ENCODE results near the gene RBM6.

DNA sequence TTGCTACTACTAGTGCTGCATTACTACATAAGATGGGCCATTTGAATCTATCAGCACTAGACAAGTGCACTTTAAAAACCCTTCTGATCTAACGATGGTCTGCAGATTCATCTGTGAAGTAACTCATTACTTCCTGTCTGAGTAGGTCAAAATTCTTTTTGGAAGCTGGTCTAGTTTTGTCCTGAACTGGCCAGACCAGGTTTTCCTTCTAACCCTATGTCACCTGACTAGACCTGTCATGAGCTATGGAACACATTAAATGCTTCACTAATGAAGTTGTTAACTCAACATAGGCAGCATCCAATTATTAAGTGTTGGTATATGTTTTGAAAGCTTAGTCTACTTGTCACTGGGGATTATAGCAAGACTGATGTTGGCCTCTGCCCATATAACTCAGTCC lies 138.7 kb downstream of the RBM6 start:
- TF ChIP-seq JUND (IDR thresholded peaks at IDR 0.05), result no peak
- no peak for TF ChIP-seq EZH2 (IDR thresholded peaks at IDR 0.05)
